Muscle of arm (tissue), 12 donors: Measurements from ENCODE around the gene ZNF280A. TPM values are rescaled to one million over a fixed set of nuclear protein-coding genes. Genes with fewer than 3 reads are reported as not detected.
"Not testable (repeated sequence)": the region's sequence is repeated elsewhere in the genome, so short reads cannot be mapped to it uniquely, and the experiment has no call there.

Experiments used
- DNase-seq: peaks from one replicate; pipeline ENCODE4 v3.0.0-alpha.2; 2013
- polyA plus RNA-seq, 12 donors: library from polyadenylated mRNA; unstranded; fragments of 120-200 nt; gene quantifications; one replicate each; pipeline ENCODE4 v1.2.1, GENCODE V29; 2013; ENCODE audit not compliant: insufficient read length in 12 of 12

ZNF280A gene
- polyA plus RNA-seq, 12 donors, result 0.09 to 0.25 (median 0.10) TPM; not detected in 8

DNA sequence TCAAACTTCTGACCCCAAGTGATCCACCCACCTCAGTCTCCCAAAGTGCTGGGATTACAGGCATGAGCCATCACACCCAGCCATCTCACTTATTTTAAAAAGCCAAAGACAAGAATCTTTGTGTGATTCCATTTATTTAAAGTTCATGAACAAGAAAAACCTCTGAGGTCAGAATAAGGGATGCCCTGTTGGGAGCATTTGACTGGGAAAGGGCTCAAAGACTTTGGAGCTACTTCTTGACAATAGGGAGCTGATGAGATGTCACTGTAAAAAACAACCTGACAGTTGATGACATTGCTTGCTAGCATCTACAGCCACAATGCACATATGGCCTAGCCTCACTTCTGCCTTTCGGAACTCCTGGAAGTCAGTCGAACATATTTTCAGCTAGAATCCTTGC is 6.5 kb downstream of the ZNF280A start:
- DNase-seq, result no peak

DNA sequence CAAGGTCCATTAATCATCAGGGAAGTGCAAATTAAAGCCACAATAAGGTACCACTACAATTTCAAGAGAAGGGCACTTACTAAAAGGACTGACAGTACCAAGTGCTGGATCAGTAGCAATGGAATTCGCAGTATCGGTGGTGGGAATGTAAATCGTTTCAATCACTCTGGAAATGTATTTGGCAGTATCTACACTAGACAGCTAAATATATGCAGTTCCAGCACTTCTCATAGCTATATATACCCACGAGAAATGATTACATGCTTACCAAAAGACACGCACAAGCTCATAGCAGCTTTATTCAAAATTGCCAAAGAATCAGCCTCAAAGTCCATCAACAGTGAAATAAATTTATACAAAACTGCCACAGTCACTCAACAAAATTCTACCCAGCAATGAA is 7.1 kb downstream of the ZNF280A start:
- DNase-seq, result no peak

GRCh38 chr22:22510833-22511232 is 9.2 kb downstream of the ZNF280A start:
- DNase-seq, result not testable (repeated sequence)

- not testable (repeated sequence) for DNase-seq
Measured at GRCh38 chr22:22509912-22510311, 10.2 kb downstream of the ZNF280A start.

GRCh38 chr22:22508274-22509176 is 11.5 kb downstream of the ZNF280A start, which contains the start of gene ZNF280B:
ZNF280B (minus strand) TSS chr22:22508742; CDS start chr22:22489398, 19,344 bp downstream.
- peak; percentile 72 for DNase-seq

GRCh38 chr22:22507743-22508273 is 12.3 kb downstream of the ZNF280A start:
- DNase-seq, result no peak

GRCh38 chr22:22506736-22507135 is 13.3 kb downstream of the ZNF280A start:
- DNase-seq, result no peak

DNA sequence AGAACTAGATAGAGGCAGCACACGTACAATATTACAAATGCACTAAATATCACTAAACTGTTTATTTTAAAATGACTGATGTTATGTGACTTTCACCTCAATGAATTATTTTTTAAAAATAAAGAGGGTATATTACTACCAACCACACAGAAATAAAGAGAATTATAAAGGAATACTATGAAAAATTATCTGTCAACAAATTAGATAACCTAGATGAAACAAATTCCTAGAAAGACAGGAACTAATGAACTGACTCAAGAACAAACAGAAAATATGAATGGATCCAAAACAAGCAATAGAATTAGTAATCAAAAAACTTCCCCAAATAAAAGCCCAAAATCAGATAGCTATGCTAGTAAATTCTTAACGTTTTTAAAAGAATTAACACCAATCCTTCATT is 21.8 kb downstream of the ZNF280A start:
- DNase-seq, result no peak

DNA sequence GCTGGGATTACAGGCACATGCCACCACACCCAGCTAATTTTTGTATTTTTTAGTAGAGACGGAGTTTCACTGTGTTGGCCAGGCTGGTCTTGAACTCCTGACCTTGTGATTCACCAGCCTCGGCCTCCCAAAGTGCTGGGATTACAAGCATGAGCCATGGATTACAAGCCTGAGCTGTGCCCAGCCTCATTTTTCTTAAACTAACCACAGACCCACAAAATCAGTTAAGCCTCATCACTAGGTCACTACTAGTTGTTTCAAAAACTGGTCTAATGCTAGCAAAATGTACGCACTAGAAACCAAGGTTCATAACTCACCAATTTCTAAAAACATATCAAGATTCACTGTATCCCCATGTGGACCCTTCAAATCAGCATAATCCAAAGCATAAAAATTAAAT is 28.5 kb downstream of the ZNF280A start:
- not testable (repeated sequence) for DNase-seq

DNA sequence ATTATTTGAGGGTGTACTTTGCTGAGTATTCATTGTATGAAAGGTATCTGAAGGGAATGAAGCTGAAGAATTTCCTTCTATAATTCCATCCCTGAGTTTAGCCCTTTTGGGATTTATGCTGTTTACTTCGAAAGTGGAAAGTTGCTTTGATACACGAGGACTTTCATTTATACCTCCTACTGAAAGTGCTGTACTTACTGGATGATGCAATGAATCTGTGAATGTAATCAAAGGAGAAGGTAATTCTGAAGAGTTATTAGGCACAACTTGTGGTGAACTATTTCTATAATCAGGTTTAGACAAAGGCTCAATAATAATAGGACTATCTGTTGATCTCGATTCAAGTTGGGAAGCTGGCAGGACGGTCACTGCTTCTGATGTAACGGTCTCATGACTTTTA is 31.3 kb downstream of the ZNF280A start:
- no peak for DNase-seq

GRCh38 chr22:22487869-22488597 is 32.0 kb downstream of the ZNF280A start:
- no peak for DNase-seq

DNA sequence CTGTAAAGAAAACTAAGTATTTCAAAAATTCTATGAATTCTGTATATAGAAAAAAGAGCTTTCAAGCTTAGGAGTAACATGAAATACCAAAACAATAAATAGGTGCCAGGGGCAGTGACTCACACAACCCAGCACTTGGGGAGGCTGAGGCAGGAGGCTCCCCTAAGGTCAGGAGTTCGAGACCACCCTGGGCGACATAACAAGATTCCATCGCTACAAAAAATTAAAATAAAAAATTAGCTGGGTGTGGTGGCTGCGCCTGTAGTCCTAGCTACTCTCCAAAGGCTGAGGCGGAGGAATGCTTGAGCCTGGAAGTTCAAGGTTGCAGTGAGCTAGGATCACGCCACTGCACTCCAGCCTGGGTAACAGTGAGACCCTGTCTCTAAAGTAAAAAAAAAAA is 33.0 kb downstream of the ZNF280A start:
- no peak for DNase-seq

- no peak for DNase-seq
Measured at GRCh38 chr22:22486132-22486899, 33.8 kb downstream of the ZNF280A start.

- DNase-seq, result no peak
Measured at GRCh38 chr22:22485524-22485923, 34.5 kb downstream of the ZNF280A start.

DNA sequence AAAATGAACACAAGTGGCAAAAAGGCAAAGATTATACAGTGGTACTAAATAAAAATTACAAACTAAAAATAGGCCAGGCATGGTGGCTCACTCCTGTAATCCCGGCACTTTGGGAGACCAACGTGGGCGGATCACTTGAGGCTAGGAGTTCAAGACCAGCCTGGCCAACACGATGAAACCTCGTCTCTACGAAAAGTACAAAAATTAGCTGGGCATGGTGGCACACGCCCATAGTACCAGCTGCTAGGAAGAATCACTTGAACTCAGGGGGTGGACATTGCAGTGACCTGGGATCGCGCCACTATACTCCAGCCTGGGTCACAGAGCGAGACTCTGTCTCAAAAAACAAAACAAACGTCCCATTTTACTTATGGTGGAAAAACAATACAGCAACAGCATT is 36.0 kb downstream of the ZNF280A start:
- no peak for DNase-seq

GRCh38 chr22:22480940-22481339 is 39.1 kb downstream of the ZNF280A start:
- DNase-seq, result no peak

- DNase-seq, result no peak
Measured at GRCh38 chr22:22479999-22480532, 40.0 kb downstream of the ZNF280A start.

DNA sequence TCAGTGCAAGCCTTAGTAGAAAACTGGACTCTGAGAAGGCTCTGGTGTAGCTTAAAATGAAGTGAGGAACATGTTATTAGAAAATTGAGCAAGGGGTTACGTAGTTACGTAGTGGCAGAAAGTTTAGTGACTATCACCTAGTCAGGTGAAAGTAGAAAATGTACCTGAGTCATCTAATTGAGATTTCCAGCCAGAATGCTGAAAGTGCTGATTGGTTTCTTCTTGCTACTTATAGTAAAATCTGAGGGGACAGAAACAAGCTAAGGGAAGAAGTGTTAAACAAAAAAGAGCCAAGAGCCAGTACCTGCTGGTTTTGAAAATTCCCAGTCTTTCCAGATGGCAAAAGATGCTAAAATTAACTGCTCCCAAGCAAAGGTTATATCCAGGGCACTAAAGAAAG is 41.0 kb downstream of the ZNF280A start:
- DNase-seq, result no peak

GRCh38 chr22:22478470-22478869 is 41.6 kb downstream of the ZNF280A start:
- DNase-seq, result no peak

DNA sequence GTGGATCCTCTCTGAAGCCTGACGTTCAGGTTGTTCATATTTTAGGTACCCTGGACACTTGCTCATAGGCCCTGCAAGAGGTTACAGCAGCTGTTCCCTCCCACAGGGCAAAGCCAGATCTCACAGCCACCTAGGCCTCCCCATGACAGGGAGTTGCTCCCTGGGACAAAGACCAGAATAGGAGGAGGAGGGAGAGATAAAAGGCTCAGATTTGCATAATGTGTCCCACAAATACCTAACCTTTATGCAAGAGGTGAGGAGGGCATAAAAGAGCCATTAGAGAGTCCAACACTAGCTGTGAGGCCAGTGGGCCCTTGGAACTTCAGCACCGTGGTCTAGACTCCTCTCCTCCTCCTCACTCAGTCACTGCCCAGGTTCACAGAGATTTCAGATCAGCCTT is 45.3 kb downstream of the ZNF280A start:
- no peak for DNase-seq

DNA sequence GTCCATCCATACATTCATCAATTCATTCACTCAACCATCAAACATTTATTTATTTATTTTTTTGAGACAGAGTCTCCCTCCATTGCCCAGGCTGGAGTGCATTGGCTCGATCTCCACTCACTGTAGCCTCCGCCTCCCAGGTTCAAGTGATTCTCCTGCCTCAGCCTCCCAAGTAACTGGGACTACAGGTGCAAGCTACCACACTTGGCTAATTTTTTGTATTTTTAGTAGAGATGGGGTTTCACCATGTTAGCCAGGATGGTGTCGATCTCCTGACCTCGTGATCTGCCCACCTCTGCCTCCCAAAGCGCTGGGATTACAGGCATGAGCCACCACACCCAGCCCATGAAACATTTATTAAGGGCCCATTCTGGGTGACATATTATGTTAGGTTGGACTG is 49.0 kb downstream of the ZNF280A start:
- DNase-seq, result not testable (repeated sequence)

DNA sequence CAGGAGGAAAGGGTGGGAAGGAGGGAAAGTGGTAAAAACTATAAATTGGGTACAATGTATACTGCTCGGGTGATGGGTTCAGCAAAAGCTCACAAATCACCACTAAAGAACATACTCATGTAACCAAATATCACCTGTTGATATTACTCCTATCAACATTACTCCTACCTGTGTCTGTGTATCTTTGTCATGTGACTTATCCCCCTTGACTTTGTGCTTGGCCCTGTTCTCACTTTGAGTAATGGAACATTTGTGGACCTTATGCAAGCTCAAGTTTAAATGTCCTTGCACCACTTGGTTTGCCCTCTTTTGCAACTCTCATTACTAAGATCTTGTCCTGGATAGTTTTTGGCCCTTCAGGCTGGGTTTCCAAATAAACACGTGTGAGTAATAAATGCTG is 50.5 kb downstream of the ZNF280A start:
- DNase-seq, result no peak
